ENCODE measurements around the gene MEX3D.
"Not testable (repeated sequence)": the region's sequence is repeated elsewhere in the genome, so short reads cannot be mapped to it uniquely, and the experiment has no call there.

The MEX3D gene

DNA sequence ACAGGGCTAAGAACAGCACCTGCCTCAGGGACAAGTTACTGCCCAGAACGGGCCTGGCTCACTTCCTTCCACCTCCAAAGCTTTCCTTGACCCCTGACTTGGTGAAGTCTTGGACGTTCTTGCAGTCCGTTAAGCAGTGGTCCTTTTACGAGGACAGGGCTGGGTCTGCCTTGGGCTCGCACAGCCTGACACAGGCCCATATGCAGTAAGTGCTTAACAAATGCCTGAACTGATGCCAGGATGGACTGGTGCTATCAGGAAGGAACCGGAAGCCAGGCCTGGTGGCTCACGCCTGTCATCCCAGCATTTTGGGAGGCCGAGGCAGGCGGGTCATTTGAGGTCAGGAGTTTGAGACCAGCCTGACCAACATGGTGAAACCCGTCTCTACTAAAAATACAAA, 46.1 kb downstream of the MEX3D start:
- Histone ChIP-seq H3K4me3 (ENCODE audit: low read length) (no peak overlapping the region), H2BK120ac (ENCODE audit: low read depth, low read length) (no peak overlapping the region), H4K5ac (ENCODE audit: low read length) (no peak overlapping the region), H4K8ac (ENCODE audit: low read depth, low read length) (no peak overlapping the region), H2BK5ac (ENCODE audit: low read length) (no peak overlapping the region), H3K23ac (ENCODE audit: low read length) (no peak overlapping the region), H3K36me3 (ENCODE audit: control insufficient read depth, insufficient read depth, low read length) (no peaks in the 10 kb centered on the region), H2AK5ac (ENCODE audit: low read length) (no peak overlapping the region), H3K4me1 (ENCODE audit: control insufficient read depth, low read depth, low read length) (no peaks in the 10 kb centered on the region), H3K79me2 (ENCODE audit: control insufficient read depth, insufficient read depth, low read length) (no peaks in the 10 kb centered on the region), H3K56ac (ENCODE audit: low read length) (no peak overlapping the region), H3K4ac (ENCODE audit: low read depth, low read length) (no peak overlapping the region), H3K79me1 (ENCODE audit: low read length) (no peaks in the 10 kb centered on the region), H3K18ac (ENCODE audit: low read length) (no peak overlapping the region), H3K9ac (ENCODE audit: low read length) (no peak overlapping the region), H2BK15ac (replicated peaks; ENCODE audit: low read depth) (no peak overlapping the region), H3K4me2 (ENCODE audit: low read length) (no peak overlapping the region), H3K27ac (ENCODE audit: low read depth, low read length) (no peak overlapping the region), H3K27me3 (ENCODE audit: insufficient read depth, low read length, poor library complexity) (peaks cover 9% of the 10 kb centered on the region)
- no CpG with 5 or more reads among the region's 10 CpGs for WGBS (ENCODE audit: extremely low coverage, insufficient coverage, low lambda C conversion rate)
- no peak for DNase-seq

DNA sequence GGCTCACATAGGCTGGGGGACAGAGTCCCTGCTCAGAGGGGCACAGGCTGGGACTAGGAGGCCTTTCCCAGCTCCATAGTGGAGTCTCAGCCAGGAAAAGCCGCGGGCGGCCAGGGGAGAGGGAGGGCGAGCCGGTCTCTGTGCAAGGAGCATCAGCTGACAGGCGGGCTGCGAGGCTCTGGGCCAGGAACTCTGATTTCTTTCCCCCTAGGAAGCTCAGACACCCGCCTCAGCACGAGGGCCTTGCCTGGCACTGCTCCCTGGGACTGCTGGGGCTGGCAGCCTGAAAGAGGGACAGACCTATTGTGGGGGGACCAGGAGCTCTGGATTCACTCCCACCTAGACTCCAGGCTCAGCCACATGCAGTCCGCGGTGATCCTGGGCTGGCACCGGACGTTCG, 46.5 kb downstream of the MEX3D start:
- no peak overlapping the region for H2BK15ac ChIP-seq (replicated peaks; ENCODE audit: low read depth)
- no peak overlapping the region for H3K4me2 ChIP-seq (ENCODE audit: low read length)
- no peak overlapping the region for H3K9ac ChIP-seq (ENCODE audit: low read length)
- no peak overlapping the region for H2BK5ac ChIP-seq (ENCODE audit: low read length)
- H3K79me1 ChIP-seq (ENCODE audit: low read length) = no peaks in the 10 kb centered on the region
- no peak overlapping the region for H3K27ac ChIP-seq (ENCODE audit: low read depth, low read length)
- DNase-seq = no peak
- H3K4me3 ChIP-seq (ENCODE audit: low read length) = no peak overlapping the region
- WGBS (ENCODE audit: extremely low coverage, insufficient coverage, low lambda C conversion rate) = no CpG with 5 or more reads among the region's 14 CpGs
- no peak overlapping the region for H2BK120ac ChIP-seq (ENCODE audit: low read depth, low read length)
- H3K4ac ChIP-seq (ENCODE audit: low read depth, low read length) = no peak overlapping the region
- no peaks in the 10 kb centered on the region for H3K79me2 ChIP-seq (ENCODE audit: control insufficient read depth, insufficient read depth, low read length)
- H3K23ac ChIP-seq (ENCODE audit: low read length) = no peak overlapping the region
- no peak overlapping the region for H4K5ac ChIP-seq (ENCODE audit: low read length)
- H3K18ac ChIP-seq (ENCODE audit: low read length) = no peak overlapping the region
- H3K56ac ChIP-seq (ENCODE audit: low read length) = no peak overlapping the region
- peaks cover 9% of the 10 kb centered on the region for H3K27me3 ChIP-seq (ENCODE audit: insufficient read depth, low read length, poor library complexity)
- no peak overlapping the region for H4K8ac ChIP-seq (ENCODE audit: low read depth, low read length)
- H2AK5ac ChIP-seq (ENCODE audit: low read length) = no peak overlapping the region
- H3K36me3 ChIP-seq (ENCODE audit: control insufficient read depth, insufficient read depth, low read length) = no peaks in the 10 kb centered on the region
- no peaks in the 10 kb centered on the region for H3K4me1 ChIP-seq (ENCODE audit: control insufficient read depth, low read depth, low read length)

DNA sequence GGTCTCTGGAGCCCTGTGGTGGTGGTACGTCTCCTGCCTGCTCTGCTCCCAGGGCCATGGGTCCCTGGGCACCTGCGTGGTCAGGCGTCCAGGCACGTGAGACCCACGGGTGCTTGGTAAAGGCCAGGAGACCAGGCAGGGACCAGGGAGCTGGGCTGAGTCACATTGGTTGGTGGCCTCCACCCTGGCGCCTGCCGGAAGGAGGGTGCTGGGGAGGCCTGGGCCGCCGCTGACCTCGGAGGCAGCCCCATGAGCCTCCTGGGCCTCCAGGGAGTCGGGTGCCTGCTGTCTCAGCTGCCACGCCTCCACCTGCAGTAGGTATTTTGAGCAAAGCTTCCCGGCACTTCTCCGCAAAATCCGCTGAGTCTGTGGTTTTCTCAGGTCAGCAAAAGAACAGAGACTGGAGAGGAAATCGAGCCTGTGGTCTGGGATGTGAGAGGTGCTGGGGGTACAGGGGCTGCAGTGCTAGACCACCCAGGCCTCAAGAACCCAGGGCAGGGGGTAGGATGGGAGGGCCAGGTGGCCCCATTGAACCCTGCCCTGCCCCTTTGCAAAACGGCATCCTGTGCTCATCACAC, 47.8 kb downstream of the MEX3D start:
- Histone ChIP-seq H3K4me2 (ENCODE audit: low read length) (no peak overlapping the region), H3K23ac (ENCODE audit: low read length) (no peak overlapping the region), H3K9ac (ENCODE audit: low read length) (no peak overlapping the region), H2BK5ac (ENCODE audit: low read length) (no peak overlapping the region), H4K5ac (ENCODE audit: low read length) (no peak overlapping the region), H2BK120ac (ENCODE audit: low read depth, low read length) (no peak overlapping the region), H3K27me3 (ENCODE audit: insufficient read depth, low read length, poor library complexity) (peaks cover 9% of the 10 kb centered on the region), H2BK15ac (replicated peaks; ENCODE audit: low read depth) (no peak overlapping the region), H3K18ac (ENCODE audit: low read length) (no peak overlapping the region), H3K79me1 (ENCODE audit: low read length) (no peaks in the 10 kb centered on the region), H4K8ac (ENCODE audit: low read depth, low read length) (no peak overlapping the region), H3K79me2 (ENCODE audit: control insufficient read depth, insufficient read depth, low read length) (no peaks in the 10 kb centered on the region), H3K4me1 (ENCODE audit: control insufficient read depth, low read depth, low read length) (no peaks in the 10 kb centered on the region), H3K27ac (ENCODE audit: low read depth, low read length) (no peak overlapping the region), H3K4ac (ENCODE audit: low read depth, low read length) (no peak overlapping the region), H3K56ac (ENCODE audit: low read length) (no peak overlapping the region), H3K4me3 (ENCODE audit: low read length) (no peak overlapping the region), H2AK5ac (ENCODE audit: low read length) (no peak overlapping the region), H3K36me3 (ENCODE audit: control insufficient read depth, insufficient read depth, low read length) (no peaks in the 10 kb centered on the region)
- no CpG with 5 or more reads among the region's 17 CpGs for WGBS (ENCODE audit: extremely low coverage, insufficient coverage, low lambda C conversion rate)
- DNase-seq = no peak

GRCh38 chr19:1519802-1520201, 48.3 kb downstream of the MEX3D start:
- H4K8ac ChIP-seq (ENCODE audit: low read depth, low read length); H3K27ac ChIP-seq (ENCODE audit: low read depth, low read length); H4K5ac ChIP-seq (ENCODE audit: low read length); H2BK5ac ChIP-seq (ENCODE audit: low read length); H2AK5ac ChIP-seq (ENCODE audit: low read length); H2BK120ac ChIP-seq (ENCODE audit: low read depth, low read length); H2BK15ac ChIP-seq (replicated peaks; ENCODE audit: low read depth); H3K23ac ChIP-seq (ENCODE audit: low read length); H3K36me3 ChIP-seq (ENCODE audit: control insufficient read depth, insufficient read depth, low read length); H3K9ac ChIP-seq (ENCODE audit: low read length); DNase-seq; H3K56ac ChIP-seq (ENCODE audit: low read length); H3K4ac ChIP-seq (ENCODE audit: low read depth, low read length); H3K4me1 ChIP-seq (ENCODE audit: control insufficient read depth, low read depth, low read length); H3K79me1 ChIP-seq (ENCODE audit: low read length); H3K4me3 ChIP-seq (ENCODE audit: low read length); H3K79me2 ChIP-seq (ENCODE audit: control insufficient read depth, insufficient read depth, low read length); H3K18ac ChIP-seq (ENCODE audit: low read length); H3K4me2 ChIP-seq (ENCODE audit: low read length); H3K27me3 ChIP-seq (ENCODE audit: insufficient read depth, low read length, poor library complexity): not testable (repeated sequence)
- WGBS (ENCODE audit: extremely low coverage, insufficient coverage, low lambda C conversion rate) = no CpG with 5 or more reads among the region's 8 CpGs

DNA sequence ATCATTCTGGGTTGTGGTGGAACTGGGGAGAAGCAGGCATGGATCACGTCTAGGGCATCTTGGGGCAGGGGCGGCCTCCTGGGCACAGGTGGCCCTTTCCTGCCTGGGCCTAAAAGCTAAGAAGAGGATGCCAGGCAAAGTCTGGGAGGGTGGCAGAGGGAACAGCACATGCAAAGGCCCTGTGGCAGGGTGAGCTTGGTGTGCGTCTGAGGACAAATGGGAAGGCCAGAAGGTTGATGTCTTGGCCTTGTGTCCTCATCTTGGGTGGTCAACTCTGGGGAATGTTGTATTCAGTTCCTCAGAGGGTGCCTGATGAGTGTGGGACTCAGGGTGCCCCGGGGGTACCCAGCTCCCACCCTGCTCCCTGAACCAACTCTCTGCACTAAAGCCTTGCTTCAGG, 49.7 kb downstream of the MEX3D start:
- Histone ChIP-seq H2AK5ac (ENCODE audit: low read length) (no peak overlapping the region), H4K8ac (ENCODE audit: low read depth, low read length) (no peak overlapping the region), H3K4me2 (ENCODE audit: low read length) (no peak overlapping the region), H3K4me3 (ENCODE audit: low read length) (no peak overlapping the region), H3K36me3 (ENCODE audit: control insufficient read depth, insufficient read depth, low read length) (no peaks in the 10 kb centered on the region), H3K56ac (ENCODE audit: low read length) (no peak overlapping the region), H2BK15ac (replicated peaks; ENCODE audit: low read depth) (no peak overlapping the region), H3K4me1 (ENCODE audit: control insufficient read depth, low read depth, low read length) (no peaks in the 10 kb centered on the region), H3K4ac (ENCODE audit: low read depth, low read length) (no peak overlapping the region), H3K79me2 (ENCODE audit: control insufficient read depth, insufficient read depth, low read length) (no peaks in the 10 kb centered on the region), H3K27ac (ENCODE audit: low read depth, low read length) (no peak overlapping the region), H3K27me3 (ENCODE audit: insufficient read depth, low read length, poor library complexity) (peaks cover 4% of the 10 kb centered on the region), H2BK120ac (ENCODE audit: low read depth, low read length) (no peak overlapping the region), H2BK5ac (ENCODE audit: low read length) (no peak overlapping the region), H4K5ac (ENCODE audit: low read length) (no peak overlapping the region), H3K23ac (ENCODE audit: low read length) (no peak overlapping the region), H3K18ac (ENCODE audit: low read length) (no peak overlapping the region), H3K79me1 (ENCODE audit: low read length) (no peaks in the 10 kb centered on the region), H3K9ac (ENCODE audit: low read length) (no peak overlapping the region)
- DNase-seq = no peak
- no CpG with 5 or more reads among the region's 4 CpGs for WGBS (ENCODE audit: extremely low coverage, insufficient coverage, low lambda C conversion rate)

DNA sequence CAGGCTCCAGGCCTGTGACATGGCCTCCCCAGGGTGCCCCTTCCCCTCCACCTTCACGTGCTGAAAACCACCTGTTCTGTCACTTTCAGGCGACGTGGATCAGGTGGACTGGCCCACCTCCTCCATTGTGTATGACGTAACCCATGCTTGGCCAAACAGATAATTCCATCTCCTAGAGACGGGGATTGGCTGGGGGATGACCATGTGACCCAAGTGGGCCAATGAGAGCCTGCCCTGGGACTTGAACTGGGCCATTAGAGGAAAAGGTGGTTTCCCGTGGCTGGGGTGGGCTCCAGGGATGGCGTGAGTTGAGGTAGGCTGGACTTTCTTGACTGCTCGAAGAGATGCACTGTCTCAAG, 51.8 kb downstream of the MEX3D start:
- no CpG with 5 or more reads among the region's 8 CpGs for WGBS (ENCODE audit: extremely low coverage, insufficient coverage, low lambda C conversion rate)
- no peaks in the 10 kb centered on the region for H3K79me1 ChIP-seq (ENCODE audit: low read length)
- no peaks in the 10 kb centered on the region for H3K4me1 ChIP-seq (ENCODE audit: control insufficient read depth, low read depth, low read length)
- H3K36me3 ChIP-seq (ENCODE audit: control insufficient read depth, insufficient read depth, low read length) = no peaks in the 10 kb centered on the region
- no peaks in the 10 kb centered on the region for H3K79me2 ChIP-seq (ENCODE audit: control insufficient read depth, insufficient read depth, low read length)
- no peak overlapping the region for H2AK5ac ChIP-seq (ENCODE audit: low read length)
- no peak overlapping the region for H3K56ac ChIP-seq (ENCODE audit: low read length)
- no peak overlapping the region for H2BK5ac ChIP-seq (ENCODE audit: low read length)
- peak; percentile 28 for DNase-seq
- H3K27me3 ChIP-seq (ENCODE audit: insufficient read depth, low read length, poor library complexity) = no peaks in the 10 kb centered on the region
- no peak overlapping the region for H3K4ac ChIP-seq (ENCODE audit: low read depth, low read length)
- H3K18ac ChIP-seq (ENCODE audit: low read length) = no peak overlapping the region
- no peak overlapping the region for H4K5ac ChIP-seq (ENCODE audit: low read length)
- no peak overlapping the region for H3K23ac ChIP-seq (ENCODE audit: low read length)
- no peak overlapping the region for H2BK120ac ChIP-seq (ENCODE audit: low read depth, low read length)
- H3K9ac ChIP-seq (ENCODE audit: low read length) = no peak overlapping the region
- H3K4me3 ChIP-seq (ENCODE audit: low read length) = no peak overlapping the region
- H3K27ac ChIP-seq (ENCODE audit: low read depth, low read length) = no peak overlapping the region
- no peak overlapping the region for H4K8ac ChIP-seq (ENCODE audit: low read depth, low read length)
- H2BK15ac ChIP-seq (replicated peaks; ENCODE audit: low read depth) = no peak overlapping the region
- H3K4me2 ChIP-seq (ENCODE audit: low read length) = no peak overlapping the region
